Mucosa of stomach (tissue), 1 donor: Measurements from ENCODE around the gene REXO5.

Experiments
- H3K27me3 ChIP-seq: one replicate; pipeline ENCODE4 v1.7.0; 2013; ENCODE audit warnings: mild to moderate bottlenecking, low read length; ENCODE audit not compliant: control insufficient read depth, insufficient read depth
- H3K36me3 ChIP-seq: one replicate; pipeline ENCODE4 v1.7.0; 2013; ENCODE audit warnings: low read length; ENCODE audit not compliant: control insufficient read depth, insufficient read depth
- H3K4me1 ChIP-seq: one replicate; pipeline ENCODE4 v1.7.0; 2013; ENCODE audit warnings: mild to moderate bottlenecking, low read length; ENCODE audit not compliant: control insufficient read depth, insufficient read depth
- H3K4me3 ChIP-seq: one replicate; pipeline ENCODE4 v1.7.0; 2013; ENCODE audit warnings: low read length
- H3K9ac ChIP-seq: one replicate; pipeline ENCODE4 v1.7.0; 2013; ENCODE audit warnings: mild to moderate bottlenecking, low read length, moderate library complexity
- H3K9me3 ChIP-seq: one replicate; pipeline ENCODE4 v1.7.0; 2013; ENCODE audit warnings: mild to moderate bottlenecking, low read length, moderate library complexity; ENCODE audit not compliant: control insufficient read depth
- donor health status: Pancreatic carcinoma.

REXO5 gene

GRCh38 chr16:20867585-20867984, 61.3 kb downstream of the REXO5 start:
- no peak overlapping the region for H3K4me3 ChIP-seq
- H3K4me1 ChIP-seq: peaks cover 50% of the 10 kb centered on the region
- H3K27me3 ChIP-seq: no peaks in the 10 kb centered on the region
- H3K9ac ChIP-seq: no peak overlapping the region
- H3K9me3 ChIP-seq: no peaks in the 10 kb centered on the region
- no peaks in the 10 kb centered on the region for H3K36me3 ChIP-seq

GRCh38 chr16:20868890-20869289, 62.6 kb downstream of the REXO5 start:
- peaks cover 50% of the 10 kb centered on the region for H3K4me1 ChIP-seq

GRCh38 chr16:20870122-20870820, 63.9 kb downstream of the REXO5 start:
- H3K4me1 ChIP-seq: peaks cover 49% of the 10 kb centered on the region
- no peaks in the 10 kb centered on the region for H3K27me3 ChIP-seq
- no peak overlapping the region for H3K9ac ChIP-seq
- no peak overlapping the region for H3K4me3 ChIP-seq
- no peaks in the 10 kb centered on the region for H3K36me3 ChIP-seq
- no peaks in the 10 kb centered on the region for H3K9me3 ChIP-seq

More at GRCh38 chr16:20868890-20869289, 62.6 kb downstream of the REXO5 start:
- Histone ChIP-seq H3K9me3 (no peaks in the 10 kb centered on the region), H3K4me3 (no peak overlapping the region), H3K36me3 (no peaks in the 10 kb centered on the region), H3K9ac (no peak overlapping the region), H3K27me3 (no peaks in the 10 kb centered on the region)

GRCh38 chr16:20871258-20871657, 64.9 kb downstream of the REXO5 start:
- H3K9me3 ChIP-seq: no peaks in the 10 kb centered on the region
- H3K4me3 ChIP-seq: no peak overlapping the region
- no peaks in the 10 kb centered on the region for H3K27me3 ChIP-seq
- H3K36me3 ChIP-seq: no peaks in the 10 kb centered on the region
- no peak overlapping the region for H3K9ac ChIP-seq
- H3K4me1 ChIP-seq: peaks cover 39% of the 10 kb centered on the region

- peaks cover 30% of the 10 kb centered on the region for H3K4me1 ChIP-seq
- H3K9ac ChIP-seq: no peak overlapping the region
- no peaks in the 10 kb centered on the region for H3K36me3 ChIP-seq
- H3K27me3 ChIP-seq: no peaks in the 10 kb centered on the region
- H3K4me3 ChIP-seq: no peak overlapping the region
- no peaks in the 10 kb centered on the region for H3K9me3 ChIP-seq
Measured at GRCh38 chr16:20871941-20872815, 65.9 kb downstream of the REXO5 start.

GRCh38 chr16:20873331-20873730, 67.0 kb downstream of the REXO5 start:
- Histone ChIP-seq H3K36me3 (no peaks in the 10 kb centered on the region), H3K27me3 (no peaks in the 10 kb centered on the region), H3K9ac (no peak overlapping the region), H3K4me3 (no peak overlapping the region), H3K9me3 (no peaks in the 10 kb centered on the region), H3K4me1 (peaks cover 22% of the 10 kb centered on the region)

- H3K9ac ChIP-seq: no peak overlapping the region
- no peaks in the 10 kb centered on the region for H3K27me3 ChIP-seq
- no peak overlapping the region for H3K4me3 ChIP-seq
- no peaks in the 10 kb centered on the region for H3K9me3 ChIP-seq
- no peaks in the 10 kb centered on the region for H3K36me3 ChIP-seq
- peaks cover 20% of the 10 kb centered on the region for H3K4me1 ChIP-seq
Measured at GRCh38 chr16:20874088-20874581, 67.8 kb downstream of the REXO5 start.

GRCh38 chr16:20875355-20875650, 69.0 kb downstream of the REXO5 start:
- H3K36me3 ChIP-seq: no peaks in the 10 kb centered on the region
- H3K4me3 ChIP-seq: no peak overlapping the region
- H3K9ac ChIP-seq: no peak overlapping the region
- H3K9me3 ChIP-seq: no peaks in the 10 kb centered on the region
- H3K27me3 ChIP-seq: no peaks in the 10 kb centered on the region
- H3K4me1 ChIP-seq: peaks cover 14% of the 10 kb centered on the region

- H3K36me3 ChIP-seq: no peaks in the 10 kb centered on the region
- H3K4me1 ChIP-seq: peaks cover 22% of the 10 kb centered on the region
- H3K9ac ChIP-seq: no peak overlapping the region
- H3K9me3 ChIP-seq: no peaks in the 10 kb centered on the region
- no peaks in the 10 kb centered on the region for H3K27me3 ChIP-seq
- H3K4me3 ChIP-seq: no peak overlapping the region
Measured at GRCh38 chr16:20878682-20879147, 72.4 kb downstream of the REXO5 start.

GRCh38 chr16:20879175-20880040, 73.1 kb downstream of the REXO5 start:
- Histone ChIP-seq H3K36me3 (no peaks in the 10 kb centered on the region), H3K9ac (no peak overlapping the region), H3K27me3 (no peaks in the 10 kb centered on the region), H3K4me1 (peaks cover 29% of the 10 kb centered on the region), H3K9me3 (no peaks in the 10 kb centered on the region), H3K4me3 (no peak overlapping the region)

GRCh38 chr16:20880867-20881502, 74.7 kb downstream of the REXO5 start:
- Histone ChIP-seq H3K4me3 (no peak overlapping the region), H3K36me3 (no peaks in the 10 kb centered on the region), H3K27me3 (no peaks in the 10 kb centered on the region), H3K9me3 (no peaks in the 10 kb centered on the region), H3K4me1 (peaks cover 29% of the 10 kb centered on the region), H3K9ac (no peak overlapping the region)
